GM19438 (cell line): ENCODE data around the gene SLC12A4.

Experiments used
- ATAC-seq: cut with Tn5 transposase; IDR thresholded peaks from one replicate; pipeline ENCODE4 v1.9.1; 2021; ENCODE audit warnings: low read depth; ENCODE audit not compliant: unreplicated experiment

The SLC12A4 gene

DNA sequence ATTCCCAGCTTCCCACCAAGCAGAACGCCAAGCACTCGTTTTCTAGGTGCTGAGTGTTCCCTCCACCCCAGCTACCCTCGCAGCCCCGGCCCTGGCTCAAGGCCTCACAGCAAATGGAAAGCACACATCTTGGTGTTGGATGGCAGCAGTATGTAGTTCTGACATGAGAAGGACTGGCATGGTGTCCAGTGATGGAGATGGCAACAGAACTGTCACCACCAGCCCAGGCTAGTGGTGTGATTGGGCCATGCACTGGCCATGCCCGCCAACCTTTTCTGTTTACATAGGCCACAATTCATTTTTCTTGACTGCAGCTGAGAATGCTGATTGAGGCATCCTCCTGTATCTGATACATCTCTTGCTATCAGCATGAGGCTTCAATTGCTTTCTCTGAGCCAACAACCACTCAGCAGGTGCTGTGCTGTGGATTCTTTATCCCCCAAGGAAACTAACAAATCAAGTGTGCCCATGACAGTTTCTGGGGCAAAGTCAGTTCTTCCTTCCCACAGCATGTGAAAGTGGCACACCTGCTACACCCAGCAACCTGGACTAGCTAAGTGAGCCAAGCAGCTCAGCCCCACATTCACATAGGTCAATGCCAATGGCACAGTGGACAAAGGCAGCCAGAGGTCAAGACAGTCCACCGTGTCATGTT, 3.8 kb downstream of the SLC12A4 start:
- ATAC-seq, result no peak

DNA sequence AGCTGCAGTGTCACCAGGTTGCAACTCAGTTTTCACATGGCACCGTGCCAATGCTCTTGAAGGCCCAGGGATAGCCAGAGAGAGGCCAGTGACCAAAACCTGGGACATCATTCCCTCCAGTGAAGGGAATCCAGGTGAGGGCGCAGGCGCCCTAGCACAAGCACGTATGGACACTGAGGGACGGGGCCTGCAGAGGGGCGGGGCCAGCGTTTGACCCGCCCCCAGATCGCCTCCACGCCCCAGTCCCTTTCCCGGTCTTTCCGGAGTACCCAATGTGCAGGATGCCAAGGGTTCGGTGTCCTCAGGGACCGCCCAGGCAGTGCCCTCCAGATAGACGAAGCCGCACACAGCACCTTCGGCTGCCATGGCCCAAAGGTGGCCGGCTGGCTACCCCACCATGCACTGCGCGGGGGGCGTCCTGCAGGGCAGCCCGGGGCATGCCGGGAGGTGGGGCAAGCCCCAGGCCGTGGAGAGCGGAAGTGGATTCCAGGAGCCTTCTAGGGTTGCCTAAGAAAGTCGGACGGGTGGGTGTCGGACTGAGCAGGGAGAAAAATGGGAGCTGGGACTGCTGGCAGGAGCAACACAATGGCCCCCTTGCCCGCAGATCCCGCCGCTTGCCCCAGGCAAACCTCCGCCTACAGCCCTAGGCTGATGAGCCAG, 4.6 kb downstream of the SLC12A4 start:
- ATAC-seq, result no peak

DNA sequence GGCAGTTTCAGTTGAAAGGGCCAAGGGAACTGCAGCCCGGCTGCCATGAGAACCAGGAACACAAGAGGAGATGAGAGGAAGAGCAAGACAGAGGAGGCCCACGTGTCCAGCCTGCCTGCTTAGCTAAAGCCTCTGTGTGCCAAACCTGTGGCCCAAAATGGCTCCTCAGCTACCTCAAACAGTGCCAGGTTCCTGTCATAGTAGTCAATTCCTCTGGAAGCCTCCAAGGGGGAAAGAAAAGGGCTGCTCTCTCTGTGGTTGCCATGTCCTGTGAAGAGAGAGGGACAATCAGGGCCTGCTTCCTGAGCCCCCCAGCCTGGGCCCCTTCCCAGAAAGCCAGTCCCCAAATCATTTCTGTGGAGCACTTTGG, 5.2 kb downstream of the SLC12A4 start:
- no peak for ATAC-seq

DNA sequence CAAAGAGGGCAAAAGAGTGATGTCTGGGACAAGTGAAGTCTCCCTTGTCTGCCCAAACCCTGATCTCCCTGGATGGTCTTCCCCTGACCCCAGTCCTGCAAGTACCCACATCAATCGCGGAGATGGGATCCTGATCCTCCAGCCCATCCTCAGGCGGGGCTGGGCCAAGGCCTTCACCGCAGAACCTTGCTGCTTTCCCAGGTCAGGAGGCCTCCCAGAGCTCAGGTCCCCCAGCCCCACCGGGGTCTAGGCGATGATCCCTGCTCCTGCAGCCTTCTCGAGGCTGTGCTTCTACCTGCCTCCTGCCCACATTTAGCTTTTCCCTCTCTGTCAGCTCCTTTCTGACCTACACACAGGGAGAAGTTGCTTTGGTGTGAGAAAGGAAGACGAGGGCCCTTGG, 6.3 kb downstream of the SLC12A4 start:
- ATAC-seq, result no peak

DNA sequence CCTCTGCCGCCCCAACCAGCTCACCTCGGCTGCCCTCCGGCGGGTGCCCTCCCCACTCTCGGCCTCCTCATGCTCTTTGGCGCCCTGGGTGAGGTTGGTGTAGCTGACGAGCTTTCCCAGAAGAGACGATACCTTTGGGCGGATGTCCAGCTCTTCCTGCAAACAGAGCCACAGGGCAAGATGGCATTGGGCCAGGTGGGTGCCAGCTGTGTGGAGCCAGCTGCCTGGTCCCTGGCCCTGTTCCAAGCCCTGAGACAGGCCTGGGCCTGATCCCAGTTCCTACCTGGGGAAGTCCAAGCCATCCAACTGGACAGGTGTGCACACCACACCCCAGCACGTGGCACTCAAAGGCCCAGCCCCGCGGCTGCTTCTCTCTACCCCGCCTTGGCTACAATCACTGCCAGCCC, 6.9 kb downstream of the SLC12A4 start:
- ATAC-seq, result no peak

DNA sequence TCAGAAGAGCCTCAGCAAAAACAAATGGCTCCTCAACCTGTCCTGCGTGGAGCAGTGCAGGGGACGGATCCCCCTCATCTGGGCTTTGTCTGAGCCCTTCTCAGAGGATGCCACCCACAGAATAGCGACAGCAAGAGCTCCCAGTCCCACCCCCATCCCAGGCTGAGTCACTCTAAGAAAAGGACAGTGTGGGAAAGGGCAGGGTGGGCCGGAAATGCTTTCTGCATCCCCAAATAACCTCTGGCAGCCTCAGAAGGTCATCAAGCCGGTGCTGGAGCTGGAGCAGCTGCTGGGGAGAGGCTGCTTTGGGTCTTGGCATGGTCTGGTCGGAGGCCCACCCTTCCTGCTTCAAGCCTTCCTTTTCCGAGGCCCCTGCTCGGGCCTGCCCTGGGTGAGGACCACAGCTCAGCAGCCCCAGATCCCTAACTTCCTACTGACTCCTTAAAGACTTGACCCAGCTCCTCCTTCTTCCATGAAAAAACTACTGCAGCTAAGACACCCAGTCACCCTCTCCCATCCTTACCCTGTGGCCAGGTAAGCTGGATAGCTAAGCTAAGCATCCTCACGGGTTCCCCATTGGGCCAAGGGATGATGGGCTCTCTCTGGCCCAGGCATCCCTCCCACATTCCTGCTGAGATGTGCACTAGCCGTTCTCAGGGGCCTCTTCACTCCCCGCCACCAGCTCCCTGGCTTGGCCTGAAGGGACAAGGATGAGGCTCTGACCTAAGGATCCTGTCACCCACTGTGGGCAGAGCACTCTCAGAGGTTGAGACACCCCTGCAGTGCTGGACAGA, 8.7 kb downstream of the SLC12A4 start:
- ATAC-seq, result no peak

DNA sequence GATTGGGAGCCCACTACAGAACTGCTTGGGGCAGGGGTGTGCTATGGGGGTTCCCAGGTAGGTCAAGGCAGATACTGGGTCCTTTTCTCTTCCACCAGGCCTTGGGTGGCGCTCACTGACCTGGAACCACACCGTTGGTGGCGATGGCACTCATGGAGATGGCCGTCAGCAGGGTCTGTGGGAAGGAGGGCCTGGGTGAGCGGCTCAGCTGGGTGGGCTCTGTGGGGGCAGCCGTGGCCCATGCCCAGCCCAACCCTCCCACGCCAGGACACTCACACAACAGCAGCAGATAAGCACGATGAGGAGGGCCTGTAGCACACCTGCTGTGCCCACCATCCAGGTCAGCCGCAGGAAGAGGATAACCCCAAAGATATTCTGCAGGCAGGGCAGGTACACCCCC, 10.8 kb downstream of the SLC12A4 start:
- ATAC-seq, result no peak

DNA sequence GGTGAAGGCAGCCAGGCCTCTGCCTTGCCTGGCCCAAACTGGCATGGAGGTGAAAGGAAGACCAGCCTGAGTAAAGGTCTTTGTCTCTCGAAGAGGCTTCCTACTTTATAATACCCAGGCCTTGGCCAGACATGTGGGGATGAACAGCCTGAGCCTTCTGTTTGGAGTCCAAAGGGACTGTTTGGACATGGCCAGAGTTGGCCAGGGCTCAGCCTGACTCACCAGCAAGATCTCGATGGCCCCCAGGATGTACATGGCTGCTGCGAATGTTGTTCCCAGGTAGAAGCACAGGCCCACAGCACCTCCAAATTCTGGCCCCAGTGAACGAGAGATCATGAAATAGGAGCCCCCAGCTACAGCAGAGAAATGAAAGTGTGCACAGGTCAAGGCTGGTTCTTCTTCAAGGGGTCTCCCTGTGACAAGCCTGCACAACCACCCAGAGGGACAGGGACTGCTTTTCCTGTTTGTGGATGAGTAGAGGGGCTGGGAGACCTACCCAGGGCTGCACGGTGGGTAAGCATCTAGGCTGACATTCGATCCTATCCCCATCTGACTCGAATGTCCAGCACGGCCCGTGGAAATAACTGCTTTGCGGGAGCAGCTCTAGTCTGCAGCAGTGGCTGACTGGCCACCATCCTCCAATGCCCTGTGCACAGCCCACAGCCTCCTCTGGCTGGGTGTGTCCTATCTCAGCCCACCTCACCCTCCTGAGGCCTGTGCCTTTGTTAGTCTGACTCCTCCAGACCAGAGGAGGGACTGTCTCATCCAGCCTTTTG, 13.8 kb downstream of the SLC12A4 start:
- no peak for ATAC-seq

DNA sequence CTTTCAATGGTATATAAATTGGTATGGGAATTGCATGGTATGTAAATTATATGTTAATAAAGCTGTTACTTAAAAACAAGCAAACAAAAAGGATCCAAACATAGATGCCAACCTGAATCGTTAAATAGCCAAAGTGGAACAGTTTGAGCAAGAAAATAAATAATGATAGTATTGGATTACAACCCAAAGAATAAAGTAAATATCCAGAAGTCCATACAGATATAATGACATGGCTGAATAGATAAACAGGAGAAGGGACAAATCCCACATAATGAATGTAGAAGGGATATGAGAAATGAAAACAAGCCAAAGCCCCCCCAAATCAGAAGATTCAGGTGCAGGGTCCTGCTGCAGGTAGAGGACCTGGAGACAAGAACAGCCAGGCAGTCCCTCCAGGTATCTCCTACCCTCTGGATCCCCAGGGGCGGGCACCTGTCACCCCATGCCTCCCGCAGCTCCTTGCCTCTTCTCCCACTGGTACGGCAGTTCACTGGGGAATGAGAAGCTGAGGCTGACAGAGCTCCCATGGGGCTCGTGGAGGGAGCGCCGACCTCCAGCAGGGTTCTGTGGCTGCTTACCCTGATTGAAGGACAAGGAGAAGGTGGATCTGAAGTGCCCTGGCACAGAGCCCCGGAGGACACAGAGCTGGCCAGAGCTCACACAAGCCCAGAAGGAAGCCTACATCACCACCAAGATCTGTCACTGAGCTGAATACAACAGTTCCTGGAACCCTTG, 14.6 kb downstream of the SLC12A4 start:
- no peak for ATAC-seq

DNA sequence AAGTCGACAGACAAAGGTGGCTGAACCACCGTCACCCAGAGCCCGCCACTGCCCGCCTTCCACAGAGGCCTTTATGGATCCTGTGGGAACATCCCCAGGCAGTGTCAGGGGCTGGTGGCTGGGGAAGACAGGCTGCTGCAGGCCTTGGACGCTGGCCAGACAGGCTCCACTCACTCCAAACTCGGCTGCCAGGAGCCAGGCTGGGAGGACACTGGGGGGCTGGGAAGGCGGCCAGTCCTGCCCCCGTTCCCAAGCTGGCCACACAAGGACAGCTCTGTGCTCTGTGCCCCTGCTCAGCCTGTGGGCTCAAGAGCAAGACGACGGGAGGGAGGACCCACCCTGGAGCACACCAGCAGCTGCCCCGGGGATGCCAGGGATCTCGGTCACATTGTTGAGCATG, 17.0 kb downstream of the SLC12A4 start:
- no peak for ATAC-seq

DNA sequence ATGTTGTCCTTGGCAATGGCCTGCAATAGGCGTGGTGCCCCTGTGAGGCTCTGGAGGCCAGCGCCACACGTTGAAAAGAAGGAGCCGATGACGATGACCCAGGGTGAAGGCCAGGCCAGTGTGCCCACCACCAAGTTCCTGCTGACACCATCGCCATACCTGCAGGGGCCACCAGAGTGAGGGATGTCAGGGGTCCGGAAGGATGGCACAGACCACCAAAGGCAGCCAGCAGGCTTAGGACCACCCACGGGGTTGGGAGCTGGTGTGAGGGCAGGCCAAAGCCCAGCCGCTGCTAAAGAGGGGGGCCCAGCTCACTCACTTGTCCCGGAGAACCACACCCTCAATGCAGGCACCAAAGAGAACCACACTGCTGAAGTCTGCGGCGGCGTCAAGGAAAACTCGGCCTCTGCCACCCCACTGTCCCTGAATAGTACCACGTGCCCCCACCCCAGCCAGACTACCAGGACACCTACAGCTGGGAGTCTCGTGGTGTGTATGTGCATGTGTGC, 18.0 kb downstream of the SLC12A4 start:
- ATAC-seq, result no peak

DNA sequence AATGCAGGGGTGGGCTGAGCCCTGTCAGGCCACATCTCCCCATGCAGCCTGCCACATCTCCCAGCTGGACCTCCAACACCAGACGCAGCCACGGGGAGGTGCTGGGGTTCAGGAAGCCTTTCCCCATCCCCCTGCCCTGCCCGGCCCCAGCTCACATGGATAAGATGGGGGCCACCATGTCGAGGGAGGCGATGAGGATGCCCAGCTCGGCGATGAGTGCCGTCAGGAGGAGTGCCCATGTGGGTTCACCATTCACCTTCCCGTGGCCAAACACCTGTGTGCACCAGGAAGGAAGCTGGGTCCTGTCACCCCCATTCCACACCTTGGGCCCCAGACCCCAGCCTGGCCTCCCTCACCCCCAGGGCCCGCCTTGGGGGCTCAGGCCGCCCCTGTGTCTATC, 18.8 kb downstream of the SLC12A4 start:
- ATAC-seq, result no peak

DNA sequence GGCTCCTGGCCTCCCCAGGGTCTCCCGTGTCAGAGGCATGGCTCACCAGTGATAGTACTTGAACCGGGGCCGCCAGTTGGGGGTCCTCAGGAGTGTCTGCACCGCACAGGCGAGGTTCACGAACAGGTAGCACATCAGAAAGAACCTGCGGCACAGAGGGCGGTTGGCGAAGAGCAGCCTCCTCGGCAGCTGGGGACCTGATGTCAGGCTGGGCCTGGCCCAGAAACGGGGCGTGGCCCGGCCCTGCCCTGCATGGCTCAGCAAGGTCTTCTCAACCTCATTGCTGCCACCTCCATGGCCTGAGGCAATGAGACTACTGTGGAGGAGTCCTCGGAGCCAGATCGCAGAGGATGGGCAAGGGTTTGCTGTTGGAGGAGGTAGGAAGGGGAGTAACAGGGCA, 20.4 kb downstream of the SLC12A4 start:
- ATAC-seq, result no peak

DNA sequence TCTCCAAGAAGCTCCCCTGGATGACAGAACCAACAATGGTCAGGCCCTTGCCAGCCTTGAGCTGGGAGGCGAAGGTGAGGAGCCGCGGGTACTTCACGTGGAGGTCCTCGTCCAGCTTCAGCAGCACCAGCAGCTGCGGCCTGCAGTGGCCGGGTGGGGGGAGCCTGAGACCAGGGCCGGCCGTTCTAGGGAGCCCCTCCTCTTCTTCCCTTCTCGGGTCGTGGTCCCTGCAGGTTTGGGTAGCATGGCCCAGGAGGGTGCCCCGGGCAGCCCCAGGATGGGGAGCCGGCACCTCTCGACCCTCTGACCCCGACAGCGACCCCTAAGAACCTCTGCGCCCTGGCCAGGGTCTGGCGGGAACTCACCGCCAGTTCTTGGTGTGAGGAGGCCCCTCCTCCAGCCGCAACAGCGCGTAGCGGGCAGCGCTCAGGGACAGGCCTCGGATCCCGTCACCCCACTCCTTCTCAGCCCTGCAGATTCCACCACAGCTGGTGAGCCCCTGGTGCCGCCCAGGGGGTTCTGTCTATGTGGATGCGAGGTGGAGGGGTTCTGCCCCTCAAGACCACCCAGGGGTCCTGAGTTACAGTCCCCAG, 21.4 kb downstream of the SLC12A4 start:
- no peak for ATAC-seq

DNA sequence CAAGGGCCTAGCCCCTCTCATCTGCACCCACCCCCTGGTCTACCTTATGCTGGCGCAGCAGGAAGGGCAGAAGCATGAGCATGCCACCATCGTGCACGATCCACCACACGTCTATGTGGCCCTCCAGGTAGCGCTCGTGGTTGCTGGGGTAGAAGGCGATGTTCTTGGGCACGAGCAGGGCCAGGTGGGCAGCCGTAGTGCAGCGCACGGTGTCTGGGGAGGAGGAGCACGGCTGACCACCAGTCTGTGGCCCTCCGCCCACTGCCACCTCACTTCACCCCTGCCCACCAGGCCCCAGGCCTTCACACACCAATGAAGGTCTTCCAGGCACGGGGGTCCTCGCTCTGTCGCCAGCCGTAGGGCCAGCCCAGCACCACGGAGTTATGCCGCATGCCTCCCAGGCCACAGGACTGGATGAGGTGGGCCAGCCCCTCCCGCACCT, 22.3 kb downstream of the SLC12A4 start:
- ATAC-seq, result no peak

DNA sequence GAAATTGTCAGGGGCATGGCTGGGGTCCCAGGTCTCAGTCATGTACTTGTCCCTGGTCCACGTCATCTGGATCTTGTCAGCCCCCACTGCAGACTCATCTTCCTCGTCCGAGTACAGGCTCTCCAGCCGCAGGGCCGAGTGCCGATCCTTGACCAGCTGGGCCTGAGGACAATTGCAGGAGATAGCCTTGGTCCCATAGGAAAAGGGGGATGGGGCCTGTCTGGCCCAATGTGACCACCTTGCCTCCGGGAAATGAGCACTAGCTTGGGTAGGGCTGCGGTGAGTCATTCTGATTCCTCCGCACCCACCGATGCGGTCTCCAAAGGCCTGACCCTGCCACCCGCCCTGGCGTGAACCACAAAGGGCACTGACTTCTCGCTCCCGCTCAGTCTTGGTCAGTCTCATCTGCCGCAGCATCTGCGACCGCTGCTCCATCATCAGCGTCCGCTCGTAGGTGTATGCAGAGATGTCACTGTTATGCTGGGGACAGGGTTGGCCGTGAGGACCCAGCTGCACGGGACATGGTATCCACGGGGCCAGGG, 23.0 kb downstream of the SLC12A4 start:
- ATAC-seq, result no peak

DNA sequence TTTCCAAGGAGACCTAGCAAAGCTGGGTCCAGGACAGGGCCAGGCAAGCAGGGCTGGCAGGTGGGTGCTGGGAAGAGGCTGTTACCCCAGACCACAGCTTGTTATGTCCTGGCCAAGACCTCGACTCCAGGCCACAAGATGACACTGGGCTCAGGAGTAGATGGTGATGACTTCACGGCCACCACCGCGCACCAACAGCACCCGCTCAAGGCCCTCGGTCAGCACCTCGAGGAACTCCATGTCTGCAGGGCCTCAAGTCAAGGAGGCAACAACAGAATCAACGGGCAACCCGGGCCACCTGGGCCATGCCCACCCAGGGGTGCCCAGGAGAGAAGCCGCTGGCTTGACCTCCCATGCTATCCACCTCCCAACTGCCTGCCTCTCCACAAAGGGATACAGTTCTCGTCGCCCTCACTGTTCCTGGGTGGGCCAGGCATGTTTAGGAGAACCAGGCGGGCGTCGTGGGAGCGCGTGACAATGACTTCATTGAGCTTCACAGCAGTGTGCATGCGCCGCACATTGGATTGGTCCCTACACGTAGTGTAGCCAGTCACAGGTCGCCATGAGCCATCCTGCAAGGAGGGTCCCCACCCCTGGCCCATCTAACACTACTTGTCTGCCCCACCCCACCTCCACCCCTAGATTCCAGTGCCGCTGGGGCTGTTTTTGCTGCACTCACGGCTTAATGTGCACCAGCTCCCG, 23.6 kb downstream of the SLC12A4 start:
- no peak for ATAC-seq

DNA sequence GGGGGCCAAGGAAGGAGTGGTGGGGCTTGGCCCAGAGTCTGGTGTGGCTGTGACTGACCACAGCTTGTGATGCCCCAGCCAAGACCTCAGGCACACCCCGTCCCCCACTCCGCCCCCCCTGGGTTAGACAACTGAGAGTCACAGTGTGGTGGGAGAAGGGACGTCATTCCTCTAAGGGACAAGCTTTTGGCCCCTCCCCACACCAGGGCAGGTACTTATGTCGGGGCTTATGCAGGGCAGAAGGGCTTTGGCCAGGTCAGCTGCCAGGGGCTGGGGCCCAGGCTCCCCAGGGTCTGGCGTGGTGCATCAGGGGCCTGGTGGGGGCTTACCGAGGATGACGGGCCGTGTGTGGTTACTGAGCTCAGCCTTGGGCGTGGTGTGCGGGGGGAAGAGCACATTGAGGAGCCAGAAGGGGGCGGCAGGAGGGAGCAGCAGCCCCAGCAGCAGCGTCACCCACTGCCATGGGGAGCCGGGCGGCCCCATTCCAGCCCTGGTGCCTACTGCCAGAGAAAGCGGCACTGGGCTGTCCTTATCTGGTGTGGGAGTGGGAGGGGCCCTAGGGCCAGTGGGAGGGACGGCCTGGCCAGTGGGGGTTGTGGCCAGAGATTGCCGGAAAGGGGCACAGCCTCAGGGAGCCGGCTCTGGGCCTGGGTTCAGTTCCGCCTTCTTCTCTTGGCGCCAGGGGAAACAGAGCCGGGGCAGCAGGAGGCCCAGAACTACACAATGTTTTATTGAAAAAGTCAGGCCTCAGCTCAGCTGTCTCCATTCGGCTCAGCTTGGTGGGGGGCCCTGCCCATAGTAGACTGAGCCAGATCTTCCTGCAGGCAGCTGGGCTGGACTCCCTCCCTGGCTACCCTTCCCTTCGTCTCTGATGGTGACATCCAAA, 24.6 kb downstream of the SLC12A4 start, which contains the start of gene LCAT:
LCAT (minus strand) TSS at position 502 of the 886 bp plus-strand sequence; CDS start at position 483, 19 bp downstream.
- no peak for ATAC-seq
